A673 (cell line): ENCODE data around the gene ZNF582. TPM values are rescaled to one million over a fixed set of nuclear protein-coding genes. Genes with fewer than 3 reads are reported as not detected.

Source experiments
- BruUV-seq: library from RNA; stranded (reverse); fragments of 400-500 nt; replicated peaks from 2 replicates; lab custom pipeline; 2021; lab: Mats Ljungman, UMichigan
- CTCF ChIA-PET: fragments of 300-600 bp; sonication (Branson Sonifier 250); formaldehyde crosslinking; loops from one replicate; lab custom pipeline; 2022; ENCODE audit warnings: antibody characterized with exemption; lab: Charles Lee
- POLR2A ChIA-PET: fragments of 300-600 bp; sonication (Branson Sonifier 250); formaldehyde crosslinking; loops from one replicate; lab custom pipeline; 2022; ENCODE audit warnings: antibody characterized with exemption; ENCODE audit not compliant: low non-redundant PET; lab: Charles Lee
- DNase-seq: peaks from one replicate; pipeline ENCODE4 v3.0.0-alpha.2; 2015; ENCODE audit warnings: low spot score
- H3K27ac ChIP-seq: fragments of 200-600 bp; sonication (generic); 2 replicates; pipeline ENCODE4 v1.5.1; 2016; ENCODE audit warnings: mixed run types, low read depth, mild to moderate bottlenecking, mixed read lengths, antibody characterized with exemption, low read length; ENCODE audit not compliant: poor library complexity, severe bottlenecking
- H3K27me3 ChIP-seq: fragments of 200-600 bp; sonication (generic); replicated peaks from 2 replicates; pipeline ENCODE4 v1.6.1; 2017; ENCODE audit warnings: mixed run types, low read depth, mild to moderate bottlenecking, mixed read lengths, antibody characterized with exemption, low read length; ENCODE audit not compliant: insufficient read depth, poor library complexity
- H3K36me3 ChIP-seq: fragments of 200-600 bp; sonication (generic); 2 replicates; pipeline ENCODE4 v1.6.1; 2016; ENCODE audit warnings: mixed run types, mild to moderate bottlenecking, mixed read lengths, antibody characterized with exemption, low read length; ENCODE audit not compliant: insufficient read depth, poor library complexity, severe bottlenecking
- H3K4me1 ChIP-seq: fragments of 200-600 bp; sonication (generic); 2 replicates; pipeline ENCODE4 v1.6.1; 2017; ENCODE audit warnings: mixed run types, mild to moderate bottlenecking, mixed read lengths, antibody characterized with exemption, low read length; ENCODE audit not compliant: insufficient read depth, poor library complexity, severe bottlenecking
- H3K4me3 ChIP-seq: fragments of 200-600 bp; sonication (generic); 2 replicates; pipeline ENCODE4 v1.5.1; 2016; ENCODE audit warnings: low read depth, mixed run types, mild to moderate bottlenecking, mixed read lengths, low read length; ENCODE audit not compliant: poor library complexity, severe bottlenecking
- H3K9me3 ChIP-seq: fragments of 200-600 bp; sonication (generic); 2 replicates; pipeline ENCODE4 v1.6.1; 2016; ENCODE audit warnings: mixed run types, low read depth, mild to moderate bottlenecking, mixed read lengths, antibody characterized with exemption, low read length; ENCODE audit not compliant: poor library complexity, severe bottlenecking
- CTCF ChIP-seq: fragments of 300-800, 200-600 bp; sonication (generic); conservative IDR thresholded peaks from 2 replicates; pipeline ENCODE4 v1.5.1; 2017; ENCODE audit warnings: low read depth, mild to moderate bottlenecking, antibody characterized with exemption, low read length, moderate library complexity, mixed read lengths
- EZH2 ChIP-seq: fragments of 200-600 bp; sonication (generic); IDR thresholded peaks from 2 replicates; pipeline ENCODE4 v1.6.1; 2017; ENCODE audit warnings: borderline replicate concordance, low read depth, mild to moderate bottlenecking, mixed read lengths, antibody characterized with exemption, low read length; ENCODE audit not compliant: poor library complexity, severe bottlenecking
- intact Hi-C: fragments of 100-400 bp; cut with micrococcal nuclease; formaldehyde crosslinking; loops from one replicate; pipeline ENCODE4 v1.10.0; 2022; ENCODE audit not compliant: unreplicated experiment
- total RNA-seq: library from RNA; stranded (reverse); gene quantifications from 2 replicates; pipeline ENCODE4 v1.2.3, GENCODE V29; 2021

The ZNF582 gene
- total RNA-seq, 1 experiment from 2014 or later = 2.7 TPM

DNA sequence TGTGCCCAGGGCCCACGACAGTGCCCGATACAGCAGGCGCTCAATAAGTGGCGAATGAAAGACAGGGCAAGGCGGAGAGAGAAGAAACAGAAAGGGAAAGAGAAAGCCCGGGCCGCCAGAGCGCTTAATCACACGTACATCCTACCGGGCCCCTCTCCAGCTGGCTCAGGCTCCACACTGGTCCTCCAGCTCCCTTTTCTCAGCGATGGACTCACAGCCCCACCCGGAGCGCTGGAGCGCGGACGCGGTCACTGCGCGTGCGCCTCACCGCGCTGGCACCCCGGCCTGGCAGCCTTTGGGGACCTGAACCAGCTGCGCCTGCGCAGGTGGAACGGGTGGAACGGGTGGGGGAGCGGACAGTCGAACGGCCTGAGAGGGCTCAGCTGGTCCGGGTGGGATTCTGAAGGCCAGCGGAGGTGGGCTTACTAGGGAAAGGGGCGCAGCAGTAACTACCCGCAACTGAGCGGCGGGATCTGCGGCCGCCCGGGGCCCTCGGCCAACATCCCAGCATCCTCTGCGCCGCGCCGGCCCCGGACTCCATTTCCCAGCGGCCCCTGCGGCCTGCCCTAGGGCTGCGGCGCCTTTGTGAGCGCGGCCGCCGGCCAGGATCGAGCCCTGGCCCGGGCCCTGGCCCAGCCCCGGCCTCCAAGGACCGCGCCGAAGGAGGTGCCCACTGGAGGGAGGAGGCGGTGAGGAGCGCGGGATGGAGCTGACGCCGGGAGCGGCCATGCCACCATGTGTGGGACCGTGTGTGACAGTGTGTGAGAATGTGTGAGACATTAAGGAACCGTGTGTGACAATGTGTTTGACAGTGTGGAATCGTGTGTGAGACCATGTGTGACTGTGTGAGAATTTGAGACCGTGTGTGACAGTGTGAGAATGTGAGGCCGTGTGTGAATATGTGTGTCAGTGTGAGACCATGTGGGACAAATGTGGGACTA, 10.7 kb upstream of the ZNF582 start, which contains the start of gene ZNF583:
Gene ZNF583 (plus strand): TSS at position 569 of the 941 bp plus-strand sequence. CDS start 2,783 bp downstream, outside the sequence.
- peak; percentile 94 for DNase-seq
- TF ChIP-seq CTCF (no peak), EZH2 (no peak)
- intact Hi-C loops = no loop called here
- ChIA-PET POLR2A (no interaction called here), CTCF (interaction anchor here (0.6 kb wide), 1 partner anchor 1764 kb away, joined by 3 read pairs; no protein-coding TSS in a partner anchor)
- Histone ChIP-seq H3K9me3 (peaks cover 50% of the 10 kb centered on the region), H3K27ac (peak within 1 kb of the TSS; percentile 91), H3K4me1 (no peaks in the 10 kb centered on the region), H3K36me3 (peaks cover 22% of the 10 kb centered on the region), H3K27me3 (no peaks in the 10 kb centered on the region), H3K4me3 (peak within 1 kb of the TSS; percentile 68)
- BruUV-seq = no TSS peak

GRCh38 chr19:56403261-56403660, 9.9 kb upstream of the ZNF582 start:
- Histone ChIP-seq H3K36me3 (peaks cover 16% of the 10 kb centered on the region), H3K4me1 (no peaks in the 10 kb centered on the region), H3K9me3 (peaks cover 47% of the 10 kb centered on the region), H3K27me3 (no peaks in the 10 kb centered on the region), H3K4me3 (peak overlapping the region; percentile 68), H3K27ac (peak overlapping the region; percentile 91)
- TF ChIP-seq EZH2 = no peak
- ChIA-PET CTCF (interaction anchor here (0.6 kb wide), 1 partner anchor 1765 kb away, joined by 3 read pairs; no protein-coding TSS in a partner anchor), POLR2A (no interaction called here)
- peak; percentile 10 for DNase-seq
- intact Hi-C loops = no loop called here
- BruUV-seq = TSS peak; percentile 70

GRCh38 chr19:56400485-56400884, 7.2 kb upstream of the ZNF582 start:
- Histone ChIP-seq H3K4me1 (no peaks in the 10 kb centered on the region), H3K4me3 (no peak overlapping the region), H3K27me3 (no peaks in the 10 kb centered on the region), H3K9me3 (peaks cover 28% of the 10 kb centered on the region), H3K27ac (no peak overlapping the region), H3K36me3 (peaks cover 3% of the 10 kb centered on the region)
- CTCF ChIA-PET = no interaction called here
- POLR2A ChIA-PET = no interaction called here
- intact Hi-C loops = no loop called here
- DNase-seq = no peak
- BruUV-seq = no TSS peak
- TF ChIP-seq CTCF (no peak), EZH2 (no peak)
